Stimulated activated naive B cell treated with anti-CD40 and anti-IgM and Interleukin-4, amounts not matched to agents 10 μg/mL and 1 μg/mL and 100 μg/mL, for 72 hours (primary cell): ENCODE measurements around the gene EIF2B1.
A peak's percentile ranks its signal among the peaks of the same experiment; 100 is the strongest.
"Not testable (repeated sequence)": the region's sequence is repeated elsewhere in the genome, so short reads cannot be mapped to it uniquely, and the experiment has no call there.

Source experiments
- ATAC-seq, 2 donors: fragments of 150-1000 bp; cut with Tn5 transposase; replicated peaks; 2 replicates each; pipeline ENCODE4 v1.10.0; 2021; ENCODE audit warnings: moderate library complexity in 1 of 2
- DNase-seq: peaks from one replicate; pipeline ENCODE4 v3.0.0; 2021
- H3K27ac Mint-ChIP-seq: one replicate; pipeline ENCODE4 v1.8.0; 2022; ENCODE audit warnings: mild to moderate bottlenecking, mixed read lengths
- H3K27me3 Mint-ChIP-seq, 2 donors: one replicate each; pipeline ENCODE4 v1.8.0; 2022; ENCODE audit warnings: mixed read lengths in 2 of 2
- H3K36me3 Mint-ChIP-seq, 2 donors: one replicate each; pipeline ENCODE4 v1.8.0; 2022; ENCODE audit warnings: mixed read lengths in 2 of 2, mild to moderate bottlenecking in 1 of 2
- H3K4me1 Mint-ChIP-seq, 2 donors: one replicate each; pipeline ENCODE4 v1.8.0; 2022; ENCODE audit warnings: mixed read lengths in 2 of 2, mild to moderate bottlenecking in 1 of 2
- H3K4me3 Mint-ChIP-seq, 2 donors: one replicate each; pipeline ENCODE4 v1.8.0; 2022; ENCODE audit warnings: mild to moderate bottlenecking in 2 of 2, mixed read lengths in 2 of 2, moderate library complexity in 1 of 2
- H3K9me3 Mint-ChIP-seq, 2 donors: one replicate each; pipeline ENCODE4 v1.8.0; 2022; ENCODE audit warnings: mixed read lengths in 2 of 2, mild to moderate bottlenecking in 1 of 2

EIF2B1 gene

GRCh38 chr12:123602651-123603195 is 30.8 kb downstream of the EIF2B1 start:
- ATAC-seq, result peak; percentile 15 to 28
- Mint-ChIP-seq H3K4me1 (peaks cover 17 to 21% of the 10 kb centered on the region in 2 donors), H3K27ac (peak overlapping the region; percentile 99), H3K27me3 (no peaks in the 10 kb centered on the region), H3K9me3 (peaks cover 0 to 2% of the 10 kb centered on the region in 2 donors), H3K36me3 (peaks cover 10 to 40% of the 10 kb centered on the region in 2 donors), H3K4me3 (peak overlapping the region; percentile 89 to 99)
- no peak for DNase-seq

GRCh38 chr12:123601602-123602489 is 31.6 kb downstream of the EIF2B1 start, which contains the start of gene DDX55:
TSS of gene DDX55 (plus strand) at chr12:123602099. CDS start at chr12:123602149, 50 bp downstream.
- Mint-ChIP-seq H3K27ac (peak within 1 kb of the TSS; percentile 99), H3K36me3 (peaks cover 11 to 39% of the 10 kb centered on the region in 2 donors), H3K4me1 (peaks cover 16 to 21% of the 10 kb centered on the region in 2 donors), H3K4me3 (peak within 1 kb of the TSS; percentile 89 to 99), H3K9me3 (peaks cover 0 to 2% of the 10 kb centered on the region in 2 donors), H3K27me3 (no peaks in the 10 kb centered on the region)
- DNase-seq (peak; percentile 83), ATAC-seq (peak; percentile 95 to 96)

- peaks cover 0 to 2% of the 10 kb centered on the region in 2 donors for H3K9me3 Mint-ChIP-seq
- DNase-seq, result no peak
- peaks cover 13 to 34% of the 10 kb centered on the region in 2 donors for H3K36me3 Mint-ChIP-seq
- no peaks in the 10 kb centered on the region for H3K27me3 Mint-ChIP-seq
- no peak for ATAC-seq
- H3K4me1 Mint-ChIP-seq, result peaks cover 16 to 21% of the 10 kb centered on the region in 2 donors
- peak overlapping the region in 1 of 2 donors; percentile 39 for H3K4me3 Mint-ChIP-seq
- H3K27ac Mint-ChIP-seq, result peak overlapping the region; percentile 48
Observed at GRCh38 chr12:123599721-123600120, 33.8 kb downstream of the EIF2B1 start.

GRCh38 chr12:123599310-123599709 is 34.2 kb downstream of the EIF2B1 start:
- H3K4me3 Mint-ChIP-seq, result no peak overlapping the region

GRCh38 chr12:123598522-123598921 is 35.0 kb downstream of the EIF2B1 start:
- peaks cover 16 to 19% of the 10 kb centered on the region in 2 donors for H3K4me1 Mint-ChIP-seq
- no peak overlapping the region for H3K4me3 Mint-ChIP-seq
- peaks cover 15 to 34% of the 10 kb centered on the region in 2 donors for H3K36me3 Mint-ChIP-seq
- H3K9me3 Mint-ChIP-seq, result peaks cover 0 to 2% of the 10 kb centered on the region in 2 donors
- DNase-seq (no peak), ATAC-seq (no peak)
- no peaks in the 10 kb centered on the region for H3K27me3 Mint-ChIP-seq
- no peak overlapping the region for H3K27ac Mint-ChIP-seq

More at GRCh38 chr12:123599310-123599709, 34.2 kb downstream of the EIF2B1 start:
- peaks cover 16 to 21% of the 10 kb centered on the region in 2 donors for H3K4me1 Mint-ChIP-seq
- DNase-seq, result no peak
- H3K27me3 Mint-ChIP-seq, result no peaks in the 10 kb centered on the region
- peaks cover 0 to 2% of the 10 kb centered on the region in 2 donors for H3K9me3 Mint-ChIP-seq
- ATAC-seq, result no peak
- peaks cover 13 to 34% of the 10 kb centered on the region in 2 donors for H3K36me3 Mint-ChIP-seq
- H3K27ac Mint-ChIP-seq, result peak overlapping the region; percentile 84

GRCh38 chr12:123597100-123597499 is 36.4 kb downstream of the EIF2B1 start:
- Mint-ChIP-seq H3K4me3 (no peak overlapping the region), H3K4me1 (peaks cover 11% of the 10 kb centered on the region in 2 donors), H3K27ac (no peak overlapping the region), H3K27me3 (no peaks in the 10 kb centered on the region), H3K9me3 (peaks cover 0 to 2% of the 10 kb centered on the region in 2 donors), H3K36me3 (peaks cover 15 to 29% of the 10 kb centered on the region in 2 donors)
- ATAC-seq, result no peak
- no peak for DNase-seq

GRCh38 chr12:123595729-123596128 is 37.8 kb downstream of the EIF2B1 start:
- H3K27ac Mint-ChIP-seq, result no peak overlapping the region
- H3K9me3 Mint-ChIP-seq, result no peaks in the 10 kb centered on the region
- ATAC-seq, result no peak
- H3K4me1 Mint-ChIP-seq, result peaks cover 11 to 20% of the 10 kb centered on the region in 2 donors
- H3K36me3 Mint-ChIP-seq, result peaks cover 24 to 38% of the 10 kb centered on the region in 2 donors
- H3K27me3 Mint-ChIP-seq, result no peaks in the 10 kb centered on the region
- no peak for DNase-seq
- no peak overlapping the region for H3K4me3 Mint-ChIP-seq

- no peak for ATAC-seq
- no peak for DNase-seq
- Mint-ChIP-seq H3K9me3 (no peaks in the 10 kb centered on the region), H3K27ac (peak overlapping the region; percentile 14), H3K4me1 (peaks cover 10 to 38% of the 10 kb centered on the region in 2 donors), H3K36me3 (peaks cover 22 to 25% of the 10 kb centered on the region in 2 donors), H3K27me3 (no peaks in the 10 kb centered on the region), H3K4me3 (no peak overlapping the region)
Observed at GRCh38 chr12:123591702-123592481, 41.6 kb downstream of the EIF2B1 start.

- H3K27ac Mint-ChIP-seq, result no peak overlapping the region
- no peaks in the 10 kb centered on the region for H3K9me3 Mint-ChIP-seq
- no peaks in the 10 kb centered on the region for H3K27me3 Mint-ChIP-seq
- H3K4me1 Mint-ChIP-seq, result peaks cover 13 to 19% of the 10 kb centered on the region in 2 donors
- DNase-seq (no peak), ATAC-seq (no peak)
- no peak overlapping the region for H3K4me3 Mint-ChIP-seq
- peaks cover 0 to 1% of the 10 kb centered on the region in 2 donors for H3K36me3 Mint-ChIP-seq
Observed at GRCh38 chr12:123580772-123581171, 52.7 kb downstream of the EIF2B1 start.

GRCh38 chr12:123578829-123579228 is 54.7 kb downstream of the EIF2B1 start:
- H3K4me3 Mint-ChIP-seq, H3K27me3 Mint-ChIP-seq, DNase-seq, ATAC-seq, H3K27ac Mint-ChIP-seq, H3K36me3 Mint-ChIP-seq, H3K9me3 Mint-ChIP-seq: not testable (repeated sequence)
- peaks cover 9 to 12% of the 10 kb centered on the region in 2 donors for H3K4me1 Mint-ChIP-seq

- DNase-seq, result no peak
- H3K4me1 Mint-ChIP-seq, result peaks cover 9 to 12% of the 10 kb centered on the region in 2 donors
- no peak for ATAC-seq
- H3K9me3 Mint-ChIP-seq, result no peaks in the 10 kb centered on the region
- peaks cover 0 to 1% of the 10 kb centered on the region in 2 donors for H3K36me3 Mint-ChIP-seq
- no peak overlapping the region for H3K27ac Mint-ChIP-seq
- H3K27me3 Mint-ChIP-seq, result no peaks in the 10 kb centered on the region
- no peak overlapping the region for H3K4me3 Mint-ChIP-seq
Observed at GRCh38 chr12:123578243-123578642, 55.2 kb downstream of the EIF2B1 start.

- Mint-ChIP-seq H3K4me1 (no peaks in the 10 kb centered on the region), H3K27me3 (no peaks in the 10 kb centered on the region), H3K4me3 (no peak overlapping the region), H3K27ac (no peak overlapping the region), H3K9me3 (no peaks in the 10 kb centered on the region), H3K36me3 (peaks cover 0 to 1% of the 10 kb centered on the region in 2 donors)
- DNase-seq (no peak), ATAC-seq (no peak)
Observed at GRCh38 chr12:123576611-123577010, 56.9 kb downstream of the EIF2B1 start.

- H3K4me1 Mint-ChIP-seq, result no peaks in the 10 kb centered on the region
- no peaks in the 10 kb centered on the region for H3K9me3 Mint-ChIP-seq
- H3K36me3 Mint-ChIP-seq, result no peaks in the 10 kb centered on the region
- peaks cover 10 to 22% of the 10 kb centered on the region in 2 donors for H3K27me3 Mint-ChIP-seq
- DNase-seq (no peak), ATAC-seq (no peak)
- H3K27ac Mint-ChIP-seq, result no peak overlapping the region
- no peak overlapping the region for H3K4me3 Mint-ChIP-seq
Observed at GRCh38 chr12:123573870-123574269, 59.6 kb downstream of the EIF2B1 start.

- Mint-ChIP-seq H3K27me3 (peaks cover 12 to 25% of the 10 kb centered on the region in 2 donors), H3K4me1 (no peaks in the 10 kb centered on the region), H3K36me3 (no peaks in the 10 kb centered on the region), H3K27ac (no peak overlapping the region), H3K9me3 (no peaks in the 10 kb centered on the region), H3K4me3 (no peak overlapping the region)
- DNase-seq (no peak), ATAC-seq (no peak)
Observed at GRCh38 chr12:123572391-123572790, 61.1 kb downstream of the EIF2B1 start.
